Duodenal mucosa (tissue), 2 donors: ENCODE results near the gene FIS1.

Experiments
- H3K27ac ChIP-seq: one replicate; pipeline ENCODE4 v1.7.0; 2013; ENCODE audit warnings: low read depth, low read length
- H3K27me3 ChIP-seq, 2 donors: one replicate each; pipeline ENCODE4 v1.7.0; 2013; ENCODE audit warnings: low read length in 2 of 2, control low read depth in 1 of 2; ENCODE audit not compliant: insufficient read depth in 2 of 2, control insufficient read depth in 1 of 2
- H3K36me3 ChIP-seq, 2 donors: one replicate each; pipeline ENCODE4 v1.7.0; 2013; ENCODE audit warnings: low read length in 2 of 2, control low read depth in 1 of 2; ENCODE audit not compliant: insufficient read depth in 2 of 2, control insufficient read depth in 1 of 2
- H3K4me1 ChIP-seq, 2 donors: one replicate each; pipeline ENCODE4 v1.7.0; 2013; ENCODE audit warnings: low read length in 2 of 2, control low read depth in 1 of 2; ENCODE audit not compliant: insufficient read depth in 2 of 2, control insufficient read depth in 1 of 2
- H3K4me3 ChIP-seq, 2 donors: one replicate each; pipeline ENCODE4 v1.7.0; 2013; ENCODE audit warnings: low read length in 2 of 2, low read depth in 1 of 2
- H3K9ac ChIP-seq, 2 donors: one replicate each; pipeline ENCODE4 v1.7.0; 2013; ENCODE audit warnings: low read length in 2 of 2, low read depth in 1 of 2
- H3K9me3 ChIP-seq, 2 donors: one replicate each; pipeline ENCODE4 v1.7.0; 2013; ENCODE audit warnings: low read length in 2 of 2, control low read depth in 1 of 2; ENCODE audit not compliant: control insufficient read depth in 1 of 2

The FIS1 gene

DNA sequence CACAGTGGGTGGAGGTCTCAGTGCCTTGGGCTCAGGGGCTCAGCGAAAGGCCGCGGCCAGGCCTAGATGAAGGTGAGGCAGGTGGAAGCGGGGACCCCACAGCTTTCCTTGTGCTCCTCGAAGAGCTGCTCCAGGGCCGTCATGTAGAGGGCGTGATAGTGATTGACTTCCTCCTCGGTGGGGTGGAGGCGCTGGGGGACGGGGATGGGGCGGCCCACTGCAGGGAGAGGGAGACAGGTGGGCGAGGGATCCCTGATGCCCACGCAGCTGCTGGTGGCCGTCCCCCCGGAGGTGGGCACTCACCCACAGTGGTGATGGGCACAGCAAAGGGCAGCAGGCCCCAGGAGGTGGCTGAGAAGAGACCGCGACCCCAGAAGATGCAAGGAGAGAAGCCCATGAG is 49.0 kb downstream of the FIS1 start:
- Histone ChIP-seq H3K4me1 (no peaks in the 10 kb centered on the region), H3K9me3 (no peaks in the 10 kb centered on the region), H3K27me3 (peaks cover 0 to 3% of the 10 kb centered on the region in 2 donors), H3K9ac (no peak overlapping the region), H3K36me3 (no peaks in the 10 kb centered on the region), H3K27ac (no peak overlapping the region), H3K4me3 (no peak overlapping the region)
